OCI-LY7 (cell line): Measurements from ENCODE around the gene SNX12.

ENCODE experiments used
- CTCF ChIP-seq: fragments of 200-600 bp; sonication (generic); conservative IDR thresholded peaks from 2 replicates; pipeline ENCODE4 v1.5.1; 2014; ENCODE audit warnings: mild to moderate bottlenecking, antibody characterized with exemption, low read length, moderate library complexity, mixed read lengths
- EZH2phosphoT487 ChIP-seq: fragments of 200-600 bp; sonication (generic); IDR thresholded peaks from 2 replicates; pipeline ENCODE4 v1.6.1; 2018; ENCODE audit warnings: low read depth, borderline replicate concordance, mild to moderate bottlenecking, mixed run types, antibody characterized with exemption, low read length, moderate library complexity, mixed read lengths

- TF ChIP-seq CTCF (0 out of 2 replicates have a peak, but pooled peaks have one; percentile 28), EZH2phosphoT487 (no peak)
Measured at GRCh38 chrX:71100581-71101505, 32.7 kb upstream of the SNX12 start.
